Common myeloid progenitor, CD34-positive (primary cell): ENCODE data around the gene DLGAP4.

Experiments
- CTCF ChIA-PET: fragments of 350-600 bp; sonication (Branson Sonifier 250); formaldehyde crosslinking; loops from one replicate; lab custom pipeline; 2021; ENCODE audit warnings: antibody characterized with exemption; lab: Charles Lee
- POLR2A ChIA-PET: fragments of 350-600 bp; sonication (Branson Sonifier 250); formaldehyde crosslinking; loops from one replicate; lab custom pipeline; 2021; ENCODE audit warnings: antibody characterized with exemption; lab: Charles Lee
- DNase-seq, 3 donors: peaks; one replicate each; pipeline versions ENCODE4 v3.0.0 to v3.0.0-alpha.2; 2013
- H3K27ac ChIP-seq, 2 experiments: 1 replicate in 1 of 2; 2 replicates in 1 of 2; pipeline ENCODE4 v1.7.0; 2013; ENCODE audit warnings: inconsistent platforms in 2 of 2, low read length in 2 of 2, mild to moderate bottlenecking in 2 of 2, low read depth in 1 of 2, moderate library complexity in 1 of 2; ENCODE audit not compliant: severe bottlenecking in 2 of 2, insufficient read depth in 1 of 2, poor library complexity in 1 of 2
- H3K27me3 ChIP-seq, 5 experiments: replicated peaks in 2 of 5; 1 replicate in 3 of 5; 2 replicates in 2 of 5; pipeline versions ENCODE4 v1.6.1 to v1.7.0; 2013; ENCODE audit warnings: low read length in 4 of 5, mild to moderate bottlenecking in 2 of 5, moderate library complexity in 2 of 5, inconsistent platforms in 1 of 5; ENCODE audit not compliant: insufficient read depth in 5 of 5, control insufficient read depth in 4 of 5
- H3K36me3 ChIP-seq, 4 experiments: 1 replicate in 2 of 4; 2 replicates in 2 of 4; pipeline versions ENCODE4 v1.6.1 to v1.7.0; 2013; ENCODE audit warnings: low read length in 3 of 4, control low read depth in 1 of 4, mild to moderate bottlenecking in 1 of 4; ENCODE audit not compliant: control insufficient read depth in 4 of 4, insufficient read depth in 4 of 4
- H3K4me1 ChIP-seq, 4 experiments: 1 replicate in 3 of 4; 2 replicates in 1 of 4; pipeline versions ENCODE4 v1.6.1 to v1.7.1; 2013; ENCODE audit warnings: low read length in 3 of 4, mild to moderate bottlenecking in 3 of 4, control low read depth in 1 of 4, inconsistent platforms in 1 of 4, moderate library complexity in 1 of 4; ENCODE audit not compliant: control insufficient read depth in 4 of 4, insufficient read depth in 4 of 4; ENCODE audit errors: control extremely low read depth in 1 of 4
- H3K4me3 ChIP-seq, 7 experiments: 1 replicate in 4 of 7; 2 replicates in 3 of 7; pipeline versions ENCODE4 v1.5.1 to v1.7.0; 2013; ENCODE audit warnings: mild to moderate bottlenecking in 7 of 7, low read length in 6 of 7, moderate library complexity in 6 of 7, inconsistent platforms in 2 of 7, low read depth in 2 of 7, control low read depth in 1 of 7; ENCODE audit not compliant: insufficient read depth in 4 of 7, control insufficient read depth in 1 of 7; ENCODE audit errors: extremely low read depth in 1 of 7
- H3K9me3 ChIP-seq, 5 experiments: 1 replicate in 4 of 5; 2 replicates in 1 of 5; pipeline versions ENCODE4 v1.6.1 to v1.7.1; 2013; ENCODE audit warnings: low read length in 4 of 5, mild to moderate bottlenecking in 2 of 5, inconsistent platforms in 1 of 5, low read depth in 1 of 5, moderate library complexity in 1 of 5; ENCODE audit not compliant: control insufficient read depth in 4 of 5, insufficient read depth in 2 of 5; ENCODE audit errors: control extremely low read depth in 1 of 5
- WGBS: methylation state at CpG from one replicate; pipeline ENCODE4 v1.1.5; 2013; ENCODE audit not compliant: insufficient coverage; 5-methylcytosine and 5-hydroxymethylcytosine counted together

The DLGAP4 gene

DNA sequence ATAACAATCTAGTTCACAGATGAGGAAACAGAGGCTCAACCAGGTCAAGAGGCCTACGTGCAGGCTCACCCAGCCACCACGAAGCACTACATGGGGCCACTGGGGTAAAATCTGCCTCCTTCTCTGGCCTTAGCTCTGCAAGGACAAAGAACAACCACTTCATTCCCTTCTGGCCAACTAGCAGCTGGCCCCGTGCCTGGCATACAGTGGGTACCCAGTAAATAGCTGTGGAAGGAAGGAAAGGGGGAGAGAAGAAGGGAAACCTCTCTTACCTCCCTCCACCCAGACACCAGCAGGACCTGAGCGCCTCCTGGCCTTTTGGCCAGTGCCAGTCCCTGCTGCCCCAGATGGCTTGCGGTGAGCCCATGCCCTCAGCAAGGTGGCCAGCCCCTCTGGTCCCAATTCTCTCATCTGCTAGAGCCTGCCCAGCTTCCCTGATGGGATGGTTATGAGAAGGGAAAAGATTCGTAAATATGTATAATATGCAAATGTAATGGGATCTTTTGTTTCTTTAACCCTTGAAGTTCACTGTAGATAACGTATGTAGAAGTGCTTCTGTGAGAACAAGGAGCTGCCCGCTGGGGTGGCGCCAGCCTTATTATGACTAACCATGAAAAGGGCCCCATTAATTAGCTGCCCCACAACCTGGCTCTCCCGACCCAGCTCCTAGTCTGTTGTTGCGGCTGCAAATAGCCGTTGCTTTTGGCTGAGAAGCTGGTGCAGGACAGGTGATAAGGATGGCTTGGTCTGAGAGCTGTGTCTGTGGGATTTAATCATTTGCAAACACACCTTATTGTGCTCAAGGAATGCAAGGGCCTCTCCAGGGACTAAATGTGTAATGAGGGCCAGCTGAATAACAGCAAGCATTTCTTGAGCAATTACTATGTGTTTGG lies 62.0 kb downstream of the DLGAP4 start:
- ChIA-PET POLR2A (no interaction called here), CTCF (no interaction called here)

DNA sequence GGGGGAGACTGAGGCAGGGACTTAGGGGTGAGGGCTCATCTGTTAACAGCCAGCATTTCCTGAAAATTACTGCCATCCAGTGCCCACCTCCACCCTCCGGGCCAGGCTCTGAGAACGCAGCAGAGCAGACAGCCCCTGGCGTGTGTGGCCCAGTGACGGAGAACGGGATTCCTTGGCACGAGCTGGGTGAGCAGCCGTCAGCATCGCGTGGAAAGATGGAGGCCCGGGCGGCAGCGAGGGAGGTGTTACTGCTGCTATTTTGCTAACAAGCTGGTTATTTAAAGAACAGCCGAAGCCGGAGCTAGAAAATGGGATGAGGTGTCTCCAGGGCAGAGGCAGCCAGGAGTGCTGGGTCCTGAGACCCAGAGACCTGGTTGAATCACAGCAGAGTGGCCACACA lies 62.7 kb downstream of the DLGAP4 start:
- Histone ChIP-seq H3K27ac (no peak overlapping the region), H3K9me3 (no peaks in the 10 kb centered on the region), H3K4me1 (peaks cover 0 to 3% (median 0%) of the 10 kb centered on the region in 4 experiments), H3K4me3 (no peak overlapping the region), H3K36me3 (no peaks in the 10 kb centered on the region), H3K27me3 (peaks cover 0 to 13% (median 5%) of the 10 kb centered on the region in 5 experiments)
- ChIA-PET POLR2A (no interaction called here), CTCF (no interaction called here)
- no peak for DNase-seq
- WGBS: 89% methylated on average over 14 of the region's 14 CpGs

More for the DNA sequence above, 62.0 kb downstream of the DLGAP4 start:
- WGBS: 82% methylated on average over 9 of the region's 12 CpGs
- H3K36me3 ChIP-seq: no peaks in the 10 kb centered on the region
- no peak overlapping the region for H3K27ac ChIP-seq
- peaks cover 0 to 21% (median 6%) of the 10 kb centered on the region in 5 experiments for H3K27me3 ChIP-seq
- peaks cover 0 to 3% (median 0%) of the 10 kb centered on the region in 4 experiments for H3K4me1 ChIP-seq
- H3K4me3 ChIP-seq: no peak overlapping the region
- no peaks in the 10 kb centered on the region for H3K9me3 ChIP-seq
- peak in 1 of 3 donors; percentile 10 for DNase-seq

DNA sequence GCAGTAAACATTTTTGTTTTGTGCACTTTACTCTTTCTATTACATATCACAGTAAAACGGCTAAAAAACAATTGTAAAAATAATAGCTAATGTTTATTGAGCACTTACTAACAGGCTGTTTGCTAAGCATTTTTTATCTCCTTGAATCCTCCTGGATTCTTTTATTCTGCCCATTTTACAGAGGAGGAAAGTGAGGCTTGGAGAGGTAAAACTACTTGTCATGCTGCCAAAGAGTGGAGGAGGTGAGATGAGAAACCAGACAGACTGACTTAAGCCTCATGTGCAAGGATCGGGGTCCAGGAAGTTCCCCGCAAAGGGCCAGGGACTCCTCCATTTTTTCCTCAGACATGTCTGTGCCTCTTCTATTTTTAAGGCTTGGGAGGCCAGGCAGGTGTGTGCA lies 63.6 kb downstream of the DLGAP4 start:
- H3K4me1 ChIP-seq: peaks cover 0 to 3% (median 0%) of the 10 kb centered on the region in 4 experiments
- no peaks in the 10 kb centered on the region for H3K36me3 ChIP-seq
- 83% methylated on average over 2 of the region's 3 CpGs for WGBS
- H3K9me3 ChIP-seq: no peaks in the 10 kb centered on the region
- no peak overlapping the region for H3K4me3 ChIP-seq
- POLR2A ChIA-PET: no interaction called here
- DNase-seq: no peak
- CTCF ChIA-PET: no interaction called here
- peaks cover 0 to 16% (median 6%) of the 10 kb centered on the region in 5 experiments for H3K27me3 ChIP-seq
- H3K27ac ChIP-seq: no peak overlapping the region

DNA sequence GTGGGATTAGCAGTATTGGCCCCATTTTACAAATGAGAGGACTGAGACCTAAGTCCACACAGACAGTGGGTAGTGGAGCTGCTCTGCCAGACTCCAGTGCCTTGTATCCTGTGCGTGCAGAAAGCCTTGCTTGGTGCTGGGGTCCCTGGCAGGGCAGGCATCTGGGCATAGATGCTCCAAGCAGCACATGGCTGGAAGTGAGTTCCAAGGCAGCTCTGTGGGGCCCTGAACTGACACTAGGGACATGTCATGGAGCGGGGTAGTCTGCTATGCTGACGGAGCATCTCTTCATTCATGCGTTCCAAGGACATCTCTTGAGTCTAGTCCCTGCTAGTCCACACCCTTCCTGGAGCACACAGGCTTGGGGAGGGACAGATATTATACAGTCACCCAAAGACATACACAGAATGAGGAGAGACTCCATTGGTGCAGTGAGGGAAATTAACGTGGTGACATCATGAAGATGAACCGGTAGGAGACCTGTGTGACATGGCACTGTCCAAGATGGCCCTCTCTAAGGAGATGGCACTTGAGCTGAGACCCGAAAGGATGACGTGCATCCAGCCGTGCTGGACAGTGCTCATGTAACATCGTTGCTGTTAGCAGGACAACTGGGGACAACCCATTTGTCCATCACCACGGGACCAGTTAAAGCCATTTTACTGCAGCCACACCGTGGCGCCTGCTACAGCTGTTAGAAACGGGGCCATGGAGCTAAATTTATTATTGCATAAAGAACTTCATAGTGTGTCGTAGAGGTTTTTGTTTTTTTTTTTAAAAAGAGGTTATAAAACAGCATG lies 65.1 kb downstream of the DLGAP4 start:
- 94% methylated on average over 13 of the region's 15 CpGs for WGBS
- Histone ChIP-seq H3K9me3 (no peaks in the 10 kb centered on the region), H3K4me1 (peaks cover 0 to 3% (median 0%) of the 10 kb centered on the region in 4 experiments), H3K4me3 (no peak overlapping the region), H3K27ac (no peak overlapping the region), H3K36me3 (no peaks in the 10 kb centered on the region), H3K27me3 (peaks cover 0 to 23% (median 8%) of the 10 kb centered on the region in 5 experiments)
- ChIA-PET CTCF (no interaction called here), POLR2A (no interaction called here)
- no peak for DNase-seq

DNA sequence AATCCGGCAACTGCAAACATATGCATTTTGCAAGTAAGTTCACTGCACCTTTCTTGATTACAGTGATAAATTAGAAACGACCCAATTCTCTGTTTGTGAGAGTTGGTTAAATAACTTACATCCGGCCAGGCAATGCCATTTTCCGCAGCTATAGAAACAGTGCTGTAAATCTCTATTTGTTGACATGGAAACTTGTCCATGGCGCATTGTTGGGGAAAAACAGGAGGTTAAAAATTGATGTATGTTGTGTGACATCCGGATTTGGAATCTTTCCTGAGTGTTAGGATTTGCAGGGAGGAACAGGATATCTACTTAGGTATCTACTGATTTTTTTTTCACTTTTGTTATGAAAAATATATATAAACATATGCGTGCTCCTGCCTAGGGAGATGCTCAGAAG lies 66.5 kb downstream of the DLGAP4 start:
- peaks cover 0 to 27% (median 9%) of the 10 kb centered on the region in 5 experiments for H3K27me3 ChIP-seq
- no CpG with 5 or more reads among the region's 7 CpGs for WGBS
- H3K9me3 ChIP-seq: no peaks in the 10 kb centered on the region
- no peaks in the 10 kb centered on the region for H3K36me3 ChIP-seq
- ChIA-PET CTCF (no interaction called here), POLR2A (no interaction called here)
- H3K4me1 ChIP-seq: peaks cover 0 to 3% (median 0%) of the 10 kb centered on the region in 4 experiments
- no peak overlapping the region for H3K4me3 ChIP-seq
- DNase-seq: peak in 2 of 3 donors; percentile 4 to 13
- no peak overlapping the region for H3K27ac ChIP-seq

DNA sequence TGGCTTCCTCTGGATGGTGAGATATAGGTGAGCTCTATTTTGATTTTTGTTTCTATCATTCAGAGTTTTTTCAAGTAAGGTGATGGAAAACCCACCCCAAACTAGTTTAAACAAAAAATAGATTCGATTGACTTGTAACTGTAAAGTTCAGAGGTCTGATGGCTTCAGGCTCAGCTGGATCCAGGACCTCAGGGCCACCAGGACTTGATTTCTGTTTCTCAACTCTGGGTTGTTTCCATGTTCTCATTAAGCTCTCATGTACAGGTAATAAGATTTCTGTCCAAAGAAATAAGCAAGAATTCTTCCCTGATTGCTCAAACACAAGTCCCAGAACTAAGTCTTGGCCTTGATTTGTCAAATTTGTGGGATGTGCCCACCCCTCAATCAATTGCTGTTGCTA lies 67.0 kb downstream of the DLGAP4 start:
- H3K27me3 ChIP-seq: peaks cover 0 to 31% (median 10%) of the 10 kb centered on the region in 5 experiments
- no peak overlapping the region for H3K4me3 ChIP-seq
- no peak overlapping the region for H3K27ac ChIP-seq
- no peaks in the 10 kb centered on the region for H3K9me3 ChIP-seq
- H3K4me1 ChIP-seq: peaks cover 0 to 3% (median 0%) of the 10 kb centered on the region in 4 experiments
- WGBS: 100% methylated on average over 1 of the region's 1 CpG
- DNase-seq: no peak
- CTCF ChIA-PET: no interaction called here
- POLR2A ChIA-PET: no interaction called here
- no peaks in the 10 kb centered on the region for H3K36me3 ChIP-seq
